ENCODE results near the gene GCNA. TPM values are rescaled to one million over a fixed set of nuclear protein-coding genes. Genes with fewer than 3 reads are reported as not detected.
"Not testable (repeated sequence)": the region's sequence is repeated elsewhere in the genome, so short reads cannot be mapped to it uniquely, and the experiment has no call there.

The GCNA gene
- polyA plus RNA-seq, 3 donors, result 0.67 to 1.8 (median 1.7) TPM

DNA sequence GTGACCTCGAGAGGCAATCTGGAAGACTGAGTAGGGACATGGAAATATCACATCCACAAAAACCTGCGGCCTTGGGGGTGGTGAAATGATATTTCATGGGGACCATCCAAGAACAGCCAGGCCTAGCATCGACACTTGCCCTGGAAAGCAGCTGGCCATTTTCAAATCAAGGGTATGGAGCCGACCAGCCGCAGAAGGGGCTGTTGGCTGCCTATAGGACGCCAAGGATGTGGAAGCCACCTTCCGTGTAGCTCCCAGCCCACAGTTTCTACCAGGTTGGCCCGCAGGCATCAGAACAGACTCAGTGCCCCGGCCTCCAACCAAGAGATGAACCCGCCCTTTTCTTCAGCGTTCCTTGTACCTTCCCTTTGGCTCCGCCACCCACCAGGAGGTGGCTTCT, 83.7 kb downstream of the GCNA start:
- 81 to 88% (median 83%) methylated on average over 11 to 12 of the region's 12 CpGs for WGBS, 3 donors
- no peak overlapping the region for H3K27ac ChIP-seq (ENCODE audit: low read depth, low read length)

DNA sequence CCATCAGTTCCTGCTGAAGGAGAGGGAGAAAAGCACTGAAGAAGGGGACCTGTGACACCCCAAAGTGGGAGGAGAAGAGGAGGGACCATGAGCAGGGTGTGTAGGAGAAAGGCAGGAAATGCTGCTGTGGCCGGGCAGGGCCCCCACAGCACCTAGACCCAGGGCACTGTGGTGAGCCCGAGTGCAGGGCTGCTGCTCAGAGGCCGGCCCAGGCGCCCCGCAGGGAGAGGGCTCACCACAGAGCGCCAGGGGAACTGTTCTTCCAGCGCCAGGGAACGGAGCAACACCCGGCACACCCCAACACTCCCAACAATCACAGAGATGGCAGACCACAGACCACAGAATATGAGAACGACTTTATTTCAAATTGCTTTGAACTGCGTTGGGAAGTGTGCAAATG, 84.4 kb downstream of the GCNA start:
- not testable (repeated sequence) for H3K27ac ChIP-seq (ENCODE audit: low read depth, low read length)
- WGBS, 3 donors, result 44 to 68% (median 62%) methylated on average over 8 to 11 of the region's 11 CpGs

Other genes starting within 250 kb of the GCNA start
- 10 to 100 TPM; 10.4 to 20.8 (median 15.9) TPM for gene TAF1, start 212.1 kb upstream of the GCNA start, polyA plus RNA-seq
- 10 to 100 TPM; 23.6 to 44.7 (median 39.4) TPM for gene OGT, start 45.3 kb upstream of the GCNA start, polyA plus RNA-seq
- gene CXCR3, start 40.1 kb downstream of the GCNA start, polyA plus RNA-seq, result under 1 TPM; 0.12 to 0.36 (median 0.22) TPM
- 1 to 10 TPM in 1 of 3 donors, under 1 TPM in 1, not detected in 1; 0.40 to 1.2 TPM for gene CXorf49, start 139.8 kb downstream of the GCNA start, polyA plus RNA-seq
- 1 to 10 TPM in 1 of 3 donors, under 1 TPM in 1, not detected in 1; 0.40 to 1.2 TPM for gene CXorf49B, start 184.9 kb downstream of the GCNA start, polyA plus RNA-seq